Activated CD8-positive, alpha-beta memory T cell treated with anti-CD3 and anti-CD28 coated beads for 36 hours (primary cell): ENCODE data around the gene CTSZ. TPM values are rescaled to one million over a fixed set of nuclear protein-coding genes. Genes with fewer than 3 reads are reported as not detected.

ENCODE experiments used
- CTCF ChIA-PET: fragments of 350-600 bp; sonication (Branson Sonifier 250); formaldehyde crosslinking; loops from one replicate; lab custom pipeline; 2021; ENCODE audit warnings: antibody characterized with exemption; lab: Charles Lee
- POLR2A ChIA-PET: fragments of 350-600 bp; sonication (Branson Sonifier 250); formaldehyde crosslinking; loops from one replicate; lab custom pipeline; 2021; ENCODE audit warnings: antibody characterized with exemption; lab: Charles Lee
- total RNA-seq, 2 experiments: library from RNA; stranded (reverse); gene quantifications; one replicate each; pipeline ENCODE4 v1.2.3, GENCODE V29; 2021

The CTSZ gene
- total RNA-seq, 2 experiments from 2014 or later: 31.0 to 31.2 TPM

DNA sequence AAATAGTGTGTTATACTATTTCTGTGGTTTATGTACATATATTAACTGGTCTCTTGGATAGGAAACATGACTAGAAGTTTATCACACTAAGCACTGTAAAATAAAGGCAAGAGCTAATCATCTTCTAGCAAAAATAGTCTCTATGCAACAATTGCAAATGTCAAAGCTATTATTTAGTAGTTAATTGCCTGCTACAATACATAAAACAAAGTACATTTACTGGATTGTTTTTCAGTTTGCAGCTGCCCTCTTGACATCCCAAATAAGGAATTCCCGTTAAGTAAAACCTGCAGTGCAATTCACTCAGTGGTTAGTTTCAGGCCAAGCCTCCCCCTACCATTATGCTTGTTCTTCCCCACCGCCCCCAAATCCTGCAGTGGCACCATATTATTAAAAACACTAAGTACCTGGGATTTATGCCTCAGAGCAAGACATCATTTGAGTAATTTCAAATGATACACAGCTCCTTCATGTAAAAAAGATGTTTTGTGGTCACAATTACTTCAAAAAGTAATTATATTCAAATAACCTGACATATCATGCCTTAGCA is 26.6 kb upstream of the CTSZ start:
- POLR2A ChIA-PET: no interaction called here
- CTCF ChIA-PET: no interaction called here

DNA sequence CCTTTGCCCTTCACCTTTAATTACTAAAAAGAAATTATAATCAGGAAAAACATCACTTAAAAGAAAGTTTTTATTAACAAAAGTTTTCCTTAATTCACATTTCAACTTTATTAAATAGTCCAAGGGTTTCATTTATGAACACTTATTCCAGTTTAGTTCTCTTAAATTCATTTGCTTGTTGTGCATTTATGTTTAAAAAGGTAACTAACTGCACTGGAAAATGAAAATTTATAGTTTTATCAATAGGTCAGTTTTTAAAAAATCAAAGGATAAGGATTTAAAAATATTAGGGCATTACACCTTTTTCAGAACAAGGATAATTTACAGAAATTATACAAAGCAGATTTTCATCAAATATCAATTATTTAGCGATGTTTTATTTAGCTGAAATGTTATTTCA is 26.0 kb upstream of the CTSZ start:
- CTCF ChIA-PET: interaction anchor here (1.9 kb wide), 1 partner anchor 8 kb away, joined by 7 read pairs; no protein-coding TSS in a partner anchor
- POLR2A ChIA-PET: interaction anchor here (2.0 to 2.1 kb wide), 2 partner anchors 142 to 381 kb away, joined by 6 to 10 read pairs; partner anchors contain the start of gene STX16

DNA sequence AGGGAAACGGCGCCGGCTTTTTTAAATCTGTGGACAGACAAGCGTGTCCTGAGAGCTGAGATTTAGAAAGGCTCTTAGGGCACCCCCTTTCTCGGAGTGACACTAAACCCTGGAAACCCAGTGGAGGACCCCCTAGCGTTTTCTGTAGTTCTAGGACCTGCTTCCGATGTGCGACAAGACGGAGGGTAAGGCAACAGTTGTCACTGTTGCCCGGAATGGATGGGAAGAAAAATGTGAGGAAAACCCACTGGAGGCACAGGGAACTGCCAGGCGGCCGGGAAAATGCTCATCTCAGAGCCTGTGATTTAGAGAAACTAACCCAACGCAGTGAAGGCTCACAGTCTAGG is 25.6 kb upstream of the CTSZ start:
- ChIA-PET POLR2A (interaction anchor here (1.5 to 2.2 kb wide), 6 partner anchors 10 to 381 kb away, joined by 5 to 28 read pairs (median 10); partner anchors contain the start of genes PRELID3B and STX16), CTCF (interaction anchor here (1.2 to 1.9 kb wide), 3 partner anchors 8 to 180 kb away, joined by 3 to 7 read pairs (median 5); no protein-coding TSS in a partner anchor)

DNA sequence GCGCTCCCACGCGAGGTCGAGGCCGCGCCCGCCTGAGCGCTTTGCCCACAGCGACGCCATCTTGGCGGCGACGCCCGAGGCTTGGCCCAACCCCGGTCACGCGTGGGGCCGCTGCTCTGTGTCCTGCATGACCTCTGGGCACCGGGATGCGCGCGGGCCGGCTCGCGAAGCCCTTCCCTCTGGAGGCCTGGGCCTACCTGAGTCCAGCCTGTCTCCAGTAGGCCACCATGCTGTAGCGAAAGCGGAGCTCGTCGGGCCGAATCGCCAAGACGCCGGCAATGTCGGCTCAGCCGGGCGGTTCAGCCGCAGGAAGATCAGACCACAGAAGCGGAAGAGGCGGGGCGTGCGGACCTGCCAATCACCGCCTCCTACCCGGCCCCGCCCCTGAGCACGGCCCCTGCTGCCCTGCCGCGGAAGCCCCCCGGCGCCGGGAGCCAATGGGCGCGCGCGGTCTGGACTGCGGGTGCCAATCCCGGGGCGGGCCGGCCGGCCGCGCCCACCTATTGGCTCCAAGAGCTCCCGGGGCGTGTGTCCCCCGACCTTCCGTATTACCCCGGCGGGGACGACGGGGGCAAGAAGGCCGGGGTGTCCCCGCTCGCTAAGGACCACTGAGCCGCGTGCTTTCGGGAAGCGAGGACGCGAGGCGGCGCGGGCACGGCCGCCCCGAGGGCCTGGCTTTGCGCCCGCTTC is 25.1 kb upstream of the CTSZ start, which contains the start of gene ATP5F1E:
Gene ATP5F1E, minus strand, starts transcription at position 313 of the 690 bp plus-strand sequence. Its CDS starts 84 bp downstream, at position 229.
- ChIA-PET CTCF (interaction anchor here (0.6 to 1.9 kb wide), 5 partner anchors 9 to 181 kb away, joined by 3 to 7 read pairs (median 5); no protein-coding TSS in a partner anchor), POLR2A (interaction anchor here (0.5 to 2.2 kb wide), 14 partner anchors 10 to 596 kb away, joined by 3 to 28 read pairs (median 4); partner anchors contain the start of genes PRELID3B, STX16 and TUBB1)

DNA sequence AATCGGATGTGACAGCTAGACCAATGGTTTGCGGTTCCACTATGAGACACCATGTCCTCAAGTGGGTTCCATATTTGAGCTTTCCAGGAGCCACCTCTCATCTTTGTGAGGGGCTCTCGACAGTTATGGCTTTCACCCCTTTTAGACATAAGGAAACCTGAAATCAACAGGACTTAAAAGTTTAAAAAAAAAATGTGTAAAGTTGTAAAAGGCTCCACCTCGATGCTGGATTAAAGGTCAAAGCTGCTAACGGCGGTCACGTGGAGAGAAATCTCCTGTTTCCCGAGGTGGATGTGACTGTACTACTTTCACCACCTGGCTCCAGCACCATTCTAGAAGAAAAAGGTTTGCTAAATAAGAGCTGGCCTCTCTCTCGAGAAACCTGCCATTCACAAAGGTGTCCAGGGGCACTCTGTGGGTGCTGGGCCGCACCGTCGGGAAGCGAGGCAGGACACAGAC is 24.5 kb upstream of the CTSZ start:
- POLR2A ChIA-PET: interaction anchor here (0.5 to 2.2 kb wide), 12 partner anchors 11 to 380 kb away, joined by 3 to 28 read pairs (median 4); partner anchors contain the start of genes PRELID3B, STX16 and TUBB1
- CTCF ChIA-PET: interaction anchor here (1.2 to 1.9 kb wide), 4 partner anchors 9 to 182 kb away, joined by 3 to 7 read pairs (median 4); no protein-coding TSS in a partner anchor

DNA sequence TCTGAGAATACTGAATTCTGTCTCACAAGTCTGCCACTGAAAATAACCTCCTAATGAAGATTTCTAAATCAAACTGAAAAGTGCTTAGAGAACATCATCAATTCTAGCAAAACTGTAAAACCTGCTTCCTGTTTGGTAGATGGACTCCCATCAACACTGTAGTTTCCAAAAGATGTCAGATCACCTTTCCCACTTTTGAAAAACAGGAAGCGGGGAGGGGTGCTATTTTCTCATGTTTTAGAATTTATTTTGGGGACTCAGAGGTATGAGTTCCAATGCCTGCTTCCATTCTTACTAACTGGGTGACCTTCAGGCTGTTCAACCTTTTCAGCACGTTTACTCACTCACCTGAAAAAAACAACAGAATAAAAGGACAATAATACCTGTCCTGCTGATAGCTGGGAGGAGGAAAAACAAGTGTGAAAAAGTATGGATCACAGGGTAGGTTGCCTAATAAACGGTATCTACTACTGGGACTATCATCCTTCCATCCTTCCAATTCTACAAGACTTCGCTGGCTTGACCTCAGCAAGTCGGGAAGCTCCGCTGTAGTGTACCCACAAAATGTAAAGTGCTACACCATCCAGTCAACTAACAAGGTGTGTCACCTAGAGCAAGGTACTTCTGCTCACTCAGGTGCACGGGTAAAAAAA is 24.0 kb upstream of the CTSZ start:
- ChIA-PET POLR2A (interaction anchor here (0.8 to 2.2 kb wide), 9 partner anchors 12 to 379 kb away, joined by 3 to 28 read pairs (median 6); partner anchors contain the start of genes PRELID3B, STX16 and TUBB1), CTCF (interaction anchor here (1.5 to 1.9 kb wide), 2 partner anchors 10 to 17 kb away, joined by 3 to 7 read pairs; no protein-coding TSS in a partner anchor)

DNA sequence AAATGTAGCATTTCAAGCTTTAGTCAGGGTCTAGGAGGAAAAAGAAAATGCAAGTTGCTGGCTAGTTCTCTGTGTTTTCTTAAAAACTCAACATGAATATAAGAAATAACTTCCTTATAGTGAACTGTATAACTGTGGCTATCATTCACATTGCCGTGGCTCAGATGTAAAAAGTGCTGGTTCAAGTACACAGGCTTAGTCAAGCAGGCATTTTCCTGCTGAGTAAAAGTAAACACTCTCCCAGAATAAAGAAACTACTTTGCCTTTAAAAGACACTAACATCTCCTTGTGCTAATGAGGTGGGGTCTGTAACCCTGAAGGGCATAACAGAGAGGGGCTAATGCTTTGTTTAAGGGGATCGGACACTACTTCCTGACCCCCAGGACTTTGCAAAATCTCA is 21.8 kb upstream of the CTSZ start:
- CTCF ChIA-PET: no interaction called here
- POLR2A ChIA-PET: interaction anchor here (0.6 kb wide), 1 partner anchor 158 kb away, joined by 7 read pairs; no protein-coding TSS in a partner anchor

DNA sequence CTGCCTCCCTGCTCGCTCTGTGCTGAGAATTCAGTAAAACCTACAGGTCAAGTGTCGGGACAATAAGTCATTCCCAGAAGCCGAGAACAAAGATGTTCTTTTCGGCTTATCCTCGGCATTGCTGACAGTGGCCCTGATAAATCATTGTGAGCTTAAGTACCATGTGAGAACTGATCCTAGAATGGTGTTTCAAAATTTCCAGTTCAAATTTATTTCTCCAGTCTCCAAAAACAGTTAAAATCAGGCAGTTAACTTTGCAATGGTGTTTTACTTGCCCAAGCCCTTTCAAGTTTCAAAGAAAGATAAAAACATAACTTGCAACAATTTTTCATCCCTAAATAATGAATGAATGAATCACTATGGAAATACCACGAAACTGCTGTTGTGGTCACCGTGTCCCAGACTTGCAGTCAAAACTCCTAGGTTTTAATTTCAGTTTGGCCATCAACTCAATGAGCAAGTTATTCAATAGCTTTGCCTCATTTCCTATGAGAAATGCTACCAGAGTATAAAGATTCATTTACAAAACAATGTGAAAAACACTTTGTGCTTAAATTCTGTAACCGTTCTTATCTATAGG is 20.8 kb upstream of the CTSZ start:
- ChIA-PET POLR2A (no interaction called here), CTCF (no interaction called here)

DNA sequence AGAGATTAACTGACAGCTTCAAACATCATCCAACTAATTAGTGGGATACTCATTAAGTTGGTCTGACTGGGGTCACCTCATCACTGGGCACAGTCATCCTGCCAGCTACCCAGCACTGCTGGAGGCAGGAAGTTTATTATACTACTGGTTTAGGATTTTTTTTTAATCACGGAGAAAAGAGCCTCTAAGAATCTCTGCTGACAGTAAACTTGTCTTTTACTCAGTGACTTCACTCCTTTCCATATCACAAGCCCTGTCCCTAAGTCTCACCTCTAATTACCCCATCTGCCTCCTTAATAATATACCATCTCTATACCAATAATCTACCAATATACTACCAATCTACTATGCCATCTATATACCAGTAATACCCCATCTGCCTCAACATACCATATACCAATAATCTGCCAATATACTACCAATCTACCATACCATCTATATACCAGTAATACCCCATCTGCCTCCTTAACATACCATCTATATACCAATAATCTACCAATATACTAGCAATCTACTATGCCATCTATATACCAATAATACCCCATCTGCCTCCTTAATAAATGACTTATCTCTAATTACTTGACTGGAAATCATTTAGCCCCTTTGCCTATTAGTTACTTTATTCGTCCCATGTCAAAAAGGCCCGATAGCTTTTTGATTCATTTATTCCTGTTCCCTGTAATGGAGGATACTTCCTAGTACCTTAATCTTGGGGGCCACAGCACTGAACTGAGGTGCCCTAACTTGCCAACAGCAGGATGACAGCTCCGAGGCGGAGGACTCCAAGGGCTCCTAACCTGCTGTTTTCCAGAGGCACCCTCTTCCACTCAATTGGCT is 20.1 kb upstream of the CTSZ start:
- ChIA-PET CTCF (interaction anchor here (1.0 kb wide), 1 partner anchor 45 kb away, joined by 3 read pairs; no protein-coding TSS in a partner anchor), POLR2A (no interaction called here)

DNA sequence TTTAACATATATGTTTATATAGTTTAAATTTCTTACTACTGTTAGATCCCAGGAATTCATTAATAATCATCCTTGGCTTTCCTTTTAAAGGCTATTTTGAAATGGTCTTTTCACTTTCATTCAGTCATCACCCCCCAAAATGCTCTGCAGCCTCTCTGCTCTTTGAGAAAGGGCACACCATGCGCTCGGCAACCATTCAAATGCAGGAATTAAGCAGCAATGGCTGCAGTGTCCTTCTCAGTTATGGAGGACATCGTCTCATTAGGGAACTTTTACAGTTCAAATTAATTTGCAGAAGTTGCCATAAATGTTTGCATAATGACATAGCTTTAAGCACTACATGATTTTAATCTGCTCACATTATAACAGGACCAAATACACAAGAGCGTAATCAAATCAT is 18.5 kb upstream of the CTSZ start:
- POLR2A ChIA-PET: no interaction called here

DNA sequence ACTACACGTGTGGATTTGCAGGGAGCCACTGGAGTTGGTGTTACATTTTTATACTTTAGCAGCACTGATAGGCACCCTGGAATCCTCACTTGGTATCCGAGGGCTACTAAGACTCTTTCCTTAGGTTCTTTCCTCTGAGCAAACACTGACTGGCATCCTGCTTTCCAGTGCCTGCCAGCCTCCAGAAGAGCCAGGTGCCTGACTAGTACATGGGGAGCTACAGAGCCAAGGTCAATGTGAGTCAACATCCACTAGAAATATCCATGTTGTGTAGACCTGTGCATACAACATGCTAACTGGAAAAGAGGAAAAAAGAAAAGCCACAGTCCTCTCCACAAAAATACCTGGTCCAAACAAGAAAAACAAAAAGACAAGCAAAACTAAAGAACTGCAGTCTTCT is 18.0 kb upstream of the CTSZ start:
- CTCF ChIA-PET: no interaction called here
- POLR2A ChIA-PET: no interaction called here

More for the DNA sequence above, 18.5 kb upstream of the CTSZ start:
- CTCF ChIA-PET: no interaction called here

DNA sequence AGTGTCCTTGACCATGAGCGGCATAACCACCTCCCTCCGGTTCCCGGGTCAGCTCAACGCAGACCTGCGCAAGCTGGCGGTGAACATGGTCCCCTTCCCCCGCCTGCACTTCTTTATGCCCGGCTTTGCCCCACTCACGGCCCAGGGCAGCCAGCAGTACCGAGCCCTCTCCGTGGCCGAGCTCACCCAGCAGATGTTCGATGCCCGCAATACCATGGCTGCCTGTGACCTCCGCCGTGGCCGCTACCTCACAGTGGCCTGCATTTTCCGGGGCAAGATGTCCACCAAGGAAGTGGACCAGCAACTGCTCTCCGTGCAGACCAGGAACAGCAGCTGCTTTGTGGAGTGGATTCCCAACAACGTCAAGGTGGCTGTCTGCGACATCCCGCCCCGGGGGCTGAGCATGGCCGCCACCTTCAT is 17.1 kb upstream of the CTSZ start:
- ChIA-PET CTCF (no interaction called here), POLR2A (no interaction called here)

DNA sequence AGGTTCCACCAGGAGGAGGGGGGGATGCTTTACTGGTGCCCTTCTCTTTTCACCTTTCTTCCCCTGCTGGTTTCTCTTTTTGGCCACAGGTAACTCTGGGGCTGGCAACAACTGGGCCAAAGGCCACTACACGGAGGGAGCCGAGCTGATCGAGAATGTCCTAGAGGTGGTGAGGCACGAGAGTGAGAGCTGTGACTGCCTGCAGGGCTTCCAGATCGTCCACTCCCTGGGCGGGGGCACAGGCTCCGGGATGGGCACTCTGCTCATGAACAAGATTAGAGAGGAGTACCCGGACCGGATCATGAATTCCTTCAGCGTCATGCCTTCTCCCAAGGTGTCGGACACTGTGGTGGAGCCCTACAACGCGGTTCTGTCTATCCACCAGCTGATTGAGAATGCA is 16.6 kb upstream of the CTSZ start:
- POLR2A ChIA-PET: no interaction called here
- CTCF ChIA-PET: no interaction called here

DNA sequence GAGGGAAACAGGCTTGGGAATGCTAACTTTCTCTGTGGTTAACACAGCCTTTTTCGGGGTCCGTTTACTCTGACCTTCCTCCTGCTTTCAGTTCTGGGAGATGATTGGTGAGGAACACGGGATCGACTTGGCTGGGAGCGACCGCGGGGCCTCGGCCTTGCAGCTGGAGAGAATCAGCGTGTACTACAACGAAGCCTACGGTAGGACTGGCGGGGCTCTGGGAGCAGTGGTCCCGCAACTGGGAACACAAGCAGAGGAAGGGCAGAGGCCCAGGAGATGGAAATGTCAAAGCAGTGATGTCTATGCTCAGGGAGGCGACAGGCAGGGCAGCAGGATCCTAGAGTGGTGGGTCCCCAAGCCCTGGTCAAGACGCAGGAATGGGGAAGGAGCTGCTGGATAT is 15.7 kb upstream of the CTSZ start:
- POLR2A ChIA-PET: no interaction called here
- CTCF ChIA-PET: interaction anchor here (0.7 kb wide), 1 partner anchor 437 kb away, joined by 3 read pairs; no protein-coding TSS in a partner anchor

DNA sequence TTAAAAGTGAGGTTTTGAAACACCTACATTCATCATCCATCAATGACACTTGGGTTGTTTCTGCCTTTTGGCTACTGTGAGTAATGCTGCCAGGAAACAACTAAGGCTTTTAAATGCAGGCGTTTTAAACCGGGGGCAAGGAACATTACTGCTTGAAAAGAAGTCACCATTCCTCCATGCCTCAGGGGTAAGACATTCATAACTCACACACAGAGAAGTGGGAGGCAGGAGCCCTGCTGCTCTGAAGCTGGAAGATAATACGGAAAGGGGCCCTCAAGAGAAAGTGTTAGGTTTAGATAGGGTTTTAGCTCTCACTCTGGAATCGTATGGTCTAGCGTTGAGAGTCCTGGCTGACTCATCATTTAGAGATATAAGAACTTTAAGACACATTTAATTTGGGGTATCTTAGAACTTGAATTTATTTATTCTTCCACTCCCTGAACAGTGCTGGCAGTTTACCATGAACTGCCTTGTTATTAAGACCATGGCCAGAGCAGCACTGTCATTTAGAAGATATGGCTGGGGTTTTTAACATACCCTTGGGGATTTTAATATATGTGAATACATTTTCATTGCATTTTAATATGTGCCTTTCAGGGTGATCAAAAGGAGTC is 14.0 kb upstream of the CTSZ start:
- CTCF ChIA-PET: no interaction called here
- POLR2A ChIA-PET: no interaction called here

DNA sequence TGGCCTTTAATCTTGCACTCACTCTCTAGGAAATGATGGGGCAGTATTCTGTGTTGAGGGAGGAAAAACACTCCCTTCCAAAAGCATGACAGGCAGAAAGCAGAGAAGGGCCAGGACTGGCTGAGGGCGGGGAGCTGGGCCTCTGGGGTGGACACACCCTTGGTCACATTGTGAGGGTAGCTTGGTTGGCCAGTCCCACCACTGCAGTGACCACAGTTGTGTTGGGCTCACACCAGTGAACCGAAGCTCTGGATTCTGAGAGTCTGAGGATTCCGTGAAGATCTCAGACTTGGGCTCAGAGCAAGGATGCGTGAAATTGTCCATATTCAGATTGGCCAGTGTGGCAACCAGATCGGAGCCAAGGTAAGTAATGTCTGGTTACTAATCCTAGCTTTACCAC is 12.2 kb upstream of the CTSZ start, which contains the start of gene TUBB1:
Gene TUBB1, plus strand, starts transcription at position 213 of the 400 bp plus-strand sequence. Its CDS starts 94 bp downstream, at position 307.
- POLR2A ChIA-PET: interaction anchor here (1.0 kb wide), 1 partner anchor 12 kb away, joined by 3 read pairs; the partner anchor contains the start of gene ATP5F1E
- CTCF ChIA-PET: no interaction called here

DNA sequence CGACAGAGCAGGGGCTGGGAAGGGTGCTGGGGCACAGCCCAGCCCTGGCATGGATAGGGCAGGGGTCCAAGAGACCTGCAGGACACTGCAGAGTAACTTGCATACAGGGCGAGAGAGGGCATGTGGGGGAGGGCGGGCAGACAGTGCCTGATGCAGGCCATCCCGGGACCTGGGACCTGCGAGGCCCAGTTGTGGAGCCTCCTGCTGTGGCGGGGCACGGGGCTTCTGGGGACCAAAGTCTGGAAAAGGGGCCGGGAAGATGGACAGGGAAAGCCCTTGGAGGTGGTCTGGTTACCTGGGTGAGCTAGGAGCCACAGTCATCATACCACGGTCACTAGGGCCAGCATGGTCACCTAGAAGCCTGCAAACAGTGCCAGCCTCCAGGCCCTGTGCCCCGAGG is 11.8 kb upstream of the CTSZ start:
- ChIA-PET CTCF (no interaction called here), POLR2A (interaction anchor here (1.0 kb wide), 1 partner anchor 13 kb away, joined by 3 read pairs; the partner anchor contains the start of gene ATP5F1E)
